Activated CD8-positive, alpha-beta memory T cell treated with anti-CD3 and anti-CD28 coated beads for 48 hours (primary cell): Measurements from ENCODE around the gene CD300LG.

Source experiments
- DNase-seq, 3 experiments: peaks; one replicate each; pipeline ENCODE4 v3.0.0-alpha.2; 2020; ENCODE audit warnings: low read depth in 2 of 3, low spot score in 2 of 3

Gene CD300LG

DNA sequence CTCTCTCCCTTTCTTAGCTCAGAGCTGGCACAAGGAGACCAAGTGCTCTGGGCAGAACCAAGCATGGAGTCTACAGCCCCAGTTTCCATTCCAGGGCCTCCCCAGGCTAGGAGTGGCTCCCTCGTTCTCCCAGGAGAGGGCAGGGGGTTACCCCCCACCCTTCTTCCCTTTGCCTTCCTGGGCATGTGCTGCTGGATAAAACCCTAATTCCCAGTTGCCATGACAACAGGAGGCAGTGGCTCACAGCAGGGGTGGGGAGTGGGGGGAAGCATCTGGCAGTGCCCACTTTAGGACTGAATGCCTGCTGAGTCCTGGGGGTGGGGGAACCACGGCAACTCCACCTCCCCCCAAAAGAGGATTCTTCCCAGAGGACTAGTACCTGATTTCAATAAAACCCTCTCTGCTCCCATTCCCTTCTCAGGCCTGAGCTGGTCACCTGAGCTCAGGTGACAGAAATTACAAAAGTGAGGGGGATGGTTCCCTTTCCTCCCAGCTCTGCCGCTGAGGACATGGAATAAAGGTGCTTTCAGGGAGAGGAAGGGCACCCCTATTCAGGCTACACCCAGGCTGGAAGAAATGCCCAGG, 58.5 kb downstream of the CD300LG start:
- no peak for DNase-seq

DNA sequence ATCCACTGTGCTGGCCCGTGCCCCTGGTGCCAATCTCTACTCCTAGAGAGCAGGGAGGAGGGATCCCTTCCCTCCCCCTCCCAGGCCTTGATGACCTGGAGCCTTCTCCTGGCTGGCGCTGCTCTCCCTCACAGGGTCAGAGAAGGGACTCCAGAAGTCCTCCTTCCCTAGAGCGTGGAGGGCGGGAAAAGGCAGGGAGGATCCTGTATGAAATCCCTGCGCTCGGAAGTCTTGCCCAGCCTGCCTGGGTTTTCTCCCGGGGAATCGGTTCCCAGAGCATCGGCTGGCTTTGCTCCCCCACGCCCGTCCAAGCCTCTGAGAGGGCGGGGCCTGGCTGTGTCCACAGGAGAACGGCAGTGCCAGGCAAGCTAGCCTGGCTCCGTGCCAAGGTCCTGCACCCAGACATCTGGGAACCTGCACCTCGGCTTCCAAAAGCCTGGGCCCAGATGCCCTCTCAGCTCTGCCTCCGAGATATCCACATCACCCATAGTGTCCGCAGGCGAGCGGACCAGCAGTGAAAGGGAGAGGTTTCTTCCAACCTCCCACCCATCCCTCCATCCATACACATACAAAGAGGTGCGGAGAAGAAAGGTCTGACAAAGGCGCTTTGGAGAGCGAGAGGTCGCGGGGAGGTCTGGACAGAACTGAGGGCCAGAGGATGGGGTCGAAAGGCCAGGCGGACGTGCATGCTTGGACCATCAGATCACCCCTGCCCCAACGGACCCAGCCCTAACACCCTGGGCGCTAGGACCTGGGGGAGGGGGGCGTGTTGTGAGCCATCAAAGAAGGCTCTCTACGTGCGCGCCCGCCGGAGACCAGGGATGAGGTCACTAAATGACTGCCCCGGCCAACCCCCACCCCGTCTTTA, 59.2 kb downstream of the CD300LG start:
- DNase-seq: no peak

DNA sequence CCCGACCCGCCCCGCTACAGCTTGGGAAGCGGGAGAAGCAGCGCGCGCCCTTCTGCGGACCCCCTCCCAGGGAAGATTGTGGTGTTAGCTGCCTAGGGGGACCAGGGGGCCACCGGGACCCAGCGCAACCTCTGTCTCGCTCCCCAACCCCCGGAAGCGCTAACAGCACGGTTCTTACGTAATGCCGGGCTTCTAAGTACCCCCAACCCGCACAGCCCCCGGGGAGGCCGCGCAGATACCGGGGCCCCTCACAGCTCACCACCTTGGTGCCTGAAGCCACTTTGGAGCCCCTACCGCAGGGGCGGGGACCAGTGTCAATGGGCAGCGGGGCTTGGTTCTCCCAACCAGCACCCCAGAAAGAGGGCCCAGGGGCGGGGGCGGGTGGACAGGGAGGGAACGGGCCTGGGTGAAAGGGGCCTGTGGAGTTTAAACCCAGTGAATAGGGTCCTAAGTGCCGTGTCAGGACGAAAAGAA, 60.0 kb downstream of the CD300LG start:
- no peak for DNase-seq

DNA sequence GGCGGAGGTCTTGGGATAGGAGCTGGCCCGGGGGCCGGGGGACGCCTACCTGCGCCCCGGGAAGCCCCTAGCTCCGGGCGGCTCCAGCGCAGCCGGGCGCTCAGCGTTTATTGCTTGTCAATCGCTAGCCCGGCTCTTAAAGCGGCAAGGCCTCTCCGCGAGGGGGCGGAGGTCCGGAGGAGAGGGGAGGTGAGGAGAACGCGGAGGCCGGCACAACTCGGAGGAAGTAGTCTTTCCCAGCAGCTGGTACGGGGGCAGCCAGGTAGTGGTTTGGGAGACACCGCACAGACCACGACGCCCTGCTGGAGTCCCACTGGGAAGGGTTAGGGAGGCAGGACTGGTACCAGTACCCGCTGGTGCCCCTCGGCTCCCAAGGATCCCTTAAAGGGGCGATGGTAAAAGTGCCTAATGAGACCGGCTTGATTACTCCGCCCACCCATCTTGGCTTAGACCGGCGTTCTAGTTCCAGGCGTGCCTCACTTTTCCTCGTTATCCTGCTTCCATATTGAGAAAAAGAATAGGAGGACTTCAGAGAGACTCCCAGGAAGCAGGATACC, 60.5 kb downstream of the CD300LG start, which contains the start of gene MPP2:
TSS of gene MPP2 (minus strand) at position 112 of the 557 bp plus-strand sequence. CDS start 3,076 bp downstream, outside the sequence.
- DNase-seq: peak in 1 of 3 experiments; percentile 29

DNA sequence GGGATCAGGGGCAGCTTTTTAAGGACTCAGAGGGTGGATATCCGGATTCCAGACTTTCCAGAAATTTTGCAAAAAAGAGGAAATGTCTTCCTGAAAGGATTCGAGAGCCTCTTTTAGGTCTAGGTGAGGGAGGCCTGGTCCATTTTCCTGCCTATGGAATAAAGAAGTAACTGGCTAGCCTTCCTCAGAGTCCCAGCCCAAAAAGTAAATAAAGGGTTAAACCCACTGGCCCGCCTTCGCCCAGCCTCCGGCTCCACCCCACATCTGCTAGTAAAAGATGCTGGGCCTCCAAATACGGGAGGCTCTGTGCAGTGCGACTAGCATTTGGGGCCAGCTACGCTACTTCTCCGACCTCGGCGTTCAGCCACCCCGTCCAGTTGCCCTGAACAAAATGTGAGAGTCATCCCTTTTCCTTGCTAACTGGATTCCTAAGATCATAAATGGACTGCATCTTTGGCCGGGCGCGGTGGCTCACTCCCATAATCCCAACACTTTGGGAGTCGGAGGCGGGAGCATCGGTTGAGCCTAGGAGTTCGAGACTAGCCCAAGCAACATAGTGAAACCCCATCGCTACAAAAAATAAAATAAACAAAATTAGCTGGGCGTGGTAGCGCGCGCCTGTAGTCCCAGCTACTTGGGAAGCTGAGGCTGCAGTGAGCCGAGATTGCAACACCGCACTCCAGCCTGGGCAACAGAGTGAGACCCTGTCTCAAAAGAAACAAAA, 61.2 kb downstream of the CD300LG start:
- DNase-seq: no peak

DNA sequence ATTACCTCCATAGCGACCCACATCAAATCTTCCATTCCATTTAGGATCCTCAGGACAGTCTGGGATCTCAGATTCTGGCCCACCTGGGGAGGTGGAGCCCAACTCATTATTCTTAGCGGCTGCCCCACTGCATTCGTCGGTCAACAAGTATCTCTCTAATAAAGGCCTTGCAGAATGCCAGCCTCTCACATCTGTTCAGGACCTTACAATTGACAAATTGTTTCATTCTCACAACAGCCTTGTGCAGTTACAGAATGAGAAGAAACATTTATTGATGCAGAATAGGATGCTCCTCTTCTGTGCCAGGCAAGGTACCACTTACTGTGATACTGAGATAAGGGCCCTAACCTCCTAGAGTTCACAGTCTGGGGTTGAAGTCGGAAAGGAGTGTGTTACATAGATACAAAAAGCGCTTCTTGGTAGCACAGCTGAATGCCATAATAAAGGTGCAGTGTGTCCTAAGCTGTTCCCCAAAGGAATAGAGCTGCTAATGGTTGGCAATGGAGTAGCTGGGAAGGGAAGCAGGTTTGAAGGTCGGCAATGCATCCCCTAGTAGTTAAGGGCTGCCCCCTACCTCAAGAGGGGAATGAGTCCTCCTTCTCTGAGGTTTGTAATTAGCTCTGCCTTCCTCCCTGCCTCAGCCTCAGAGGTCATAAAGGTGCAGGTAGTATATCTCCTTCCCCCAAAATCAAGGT, 62.7 kb downstream of the CD300LG start:
- DNase-seq: no peak

DNA sequence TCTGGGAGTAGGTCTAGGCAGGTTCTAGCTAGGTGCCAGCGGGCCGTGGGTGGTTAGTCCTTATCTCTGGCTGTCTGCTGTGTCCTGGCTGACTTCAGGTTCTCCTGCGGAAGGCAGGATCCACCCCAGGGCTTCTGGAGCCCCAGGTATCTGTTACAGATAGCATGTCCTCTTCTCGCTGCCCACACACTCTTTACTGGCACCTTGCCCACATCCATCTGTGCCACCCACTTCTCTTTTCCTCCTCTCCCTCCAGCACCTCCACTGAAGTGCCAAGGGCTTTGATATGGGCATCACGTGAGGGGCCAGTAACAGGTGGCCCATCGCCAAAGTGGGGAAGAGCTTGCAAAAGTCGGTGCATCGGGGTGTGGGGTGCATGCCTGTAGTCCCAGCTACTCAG, 64.9 kb downstream of the CD300LG start:
- DNase-seq: no peak

DNA sequence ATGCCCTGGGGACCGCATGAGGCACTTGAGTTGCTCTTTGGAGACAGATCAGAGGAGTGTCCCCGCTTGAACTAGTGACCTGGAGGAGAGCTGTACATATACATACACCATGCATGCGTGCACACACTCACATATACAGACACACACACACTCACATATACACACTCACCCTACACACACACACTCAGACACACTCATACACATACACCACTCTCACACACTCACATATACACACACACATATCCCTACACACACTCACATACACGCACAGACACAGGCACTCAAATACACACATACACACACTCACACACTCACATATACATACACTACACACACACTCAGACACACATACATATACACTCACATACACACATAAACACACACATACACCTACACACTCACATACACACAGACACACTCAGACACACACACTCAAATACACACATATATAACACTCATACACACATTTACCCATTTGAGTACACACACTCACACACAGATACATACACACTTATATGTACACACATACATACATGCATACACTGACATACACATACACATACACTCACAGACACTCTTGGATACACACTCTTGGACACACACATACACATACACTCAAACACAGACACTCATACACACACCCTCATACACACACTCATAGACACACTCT, 65.8 kb downstream of the CD300LG start:
- no peak for DNase-seq
